Right lobe of liver (tissue), 6 donors: ENCODE data around the gene PODXL. TPM values are rescaled to one million over a fixed set of nuclear protein-coding genes. Genes with fewer than 3 reads are reported as not detected.

Source experiments
- ATAC-seq, 4 donors: fragments of 200-7000 bp; cut with Tn5 transposase; one replicate each; pipeline ENCODE4 v1.9.1; 2020; ENCODE audit warnings: mild to moderate bottlenecking in 4 of 4, moderate library complexity in 4 of 4
- DNase-seq, 3 donors: peaks; one replicate each; pipeline ENCODE4 v3.0.0-alpha.2; 2020
- H3K27ac ChIP-seq, 3 donors: fragments of 200-600 bp; one replicate each; pipeline ENCODE4 v1.8.0; 2022
- H3K27me3 ChIP-seq, 2 donors: fragments of 200-600 bp; one replicate each; pipeline ENCODE4 v1.8.0; 2022
- H3K36me3 ChIP-seq, 4 donors: fragments of 200-600 bp; sonication (generic) in 1 of 4; one replicate each; pipeline versions ENCODE4 v1.5.1 to v1.8.0; 2017 to 2022; ENCODE audit warnings: control low read depth in 1 of 4
- H3K4me1 ChIP-seq, 4 donors: fragments of 200-600 bp; sonication (generic) in 1 of 4; one replicate each; pipeline versions ENCODE4 v1.5.1 to v1.8.0; 2017 to 2022; ENCODE audit warnings: control low read depth in 1 of 4
- H3K4me3 ChIP-seq, 3 donors: fragments of 200-600 bp; one replicate each; pipeline ENCODE4 v1.8.0; 2022
- H3K9me3 ChIP-seq, 4 donors: fragments of 200-600 bp; sonication (generic) in 1 of 4; one replicate each; pipeline versions ENCODE4 v1.5.1 to v1.8.0; 2017 to 2022; ENCODE audit warnings: control low read depth in 1 of 4
- CTCF ChIP-seq, 4 donors: fragments of 200-600 bp in 3 of 4; fragments of 450-650 bp in 1 of 4; IDR thresholded peaks; one replicate each; pipeline versions ENCODE4 v1.5.1 to v1.8.0; 2016 to 2022; ENCODE audit warnings: antibody characterized with exemption in 4 of 4, mild to moderate bottlenecking in 2 of 4
- POLR2A ChIP-seq: fragments of 450-650 bp; IDR thresholded peaks from one replicate; pipeline ENCODE4 v1.6.1; 2017; ENCODE audit warnings: antibody characterized with exemption, mild to moderate bottlenecking
- WGBS: methylation state at CpG from one replicate; pipeline ENCODE4 v1.1.6; 2018; ENCODE audit warnings: low coverage, low lambda C conversion rate; ENCODE audit not compliant: insufficient coverage; ENCODE audit errors: missing lambda C conversion rate; 5-methylcytosine and 5-hydroxymethylcytosine counted together
- intact Hi-C, 2 donors: fragments of 100-400 bp; cut with DNase I; formaldehyde crosslinking; loops; one replicate each; pipeline versions ENCODE4 v1.11.2 to v1.14.1; 2022
- total RNA-seq, 6 experiments: library from RNA; depleted of rRNA in 2 of 6; stranded (reverse); fragments of >200 nt in 2 of 6; fragmentation: NEBNext Ultra II Directional in 3 of 6; extraction: Animal tissue kit (Norgen Biotek cat#: 25700) in 3 of 6; gene quantifications; one replicate each; pipeline versions ENCODE4 v1.1.0 to v1.2.4, GENCODE V29; 2016 to 2023
- donor health status: DM: no; HTN: yes; CAD: no.
- donor health status: DM: no; HTN: no; CAD: no.
- donor health status: DM: no; HTN: no; CAD: no.
- donor health status: DM: no; HTN: yes; CAD: no.
- donor health status: DM: no; HTN: yes; CAD: no.

PODXL gene
- total RNA-seq, 6 experiments from 2014 or later: 2.1 to 11.4 (median 3.4) TPM

- intact Hi-C loops: no loop called here
- no peak for TF ChIP-seq CTCF (IDR thresholded peaks at IDR 0.05)
- no peak for TF ChIP-seq POLR2A
- Histone ChIP-seq H3K36me3 (peaks cover 0 to 22% (median 11%) of the 10 kb centered on the region in 4 donors), H3K4me3 (no peak overlapping the region), H3K27me3 (no peaks in the 10 kb centered on the region), H3K27ac (no peak overlapping the region), H3K4me1 (no peaks in the 10 kb centered on the region), H3K9me3 (no peaks in the 10 kb centered on the region)
- ATAC-seq (no peak), DNase-seq (no peak)
- WGBS: 86% methylated on average over 3 of the region's 3 CpGs
Measured at GRCh38 chr7:131462059-131462458, 94.4 kb downstream of the PODXL start.

GRCh38 chr7:131459256-131459655 lies 97.2 kb downstream of the PODXL start:
- 100% methylated on average over 1 of the region's 1 CpG for WGBS
- ATAC-seq (no peak), DNase-seq (no peak)
- no peaks in the 10 kb centered on the region for H3K9me3 ChIP-seq
- no peaks in the 10 kb centered on the region for H3K27me3 ChIP-seq
- no peak overlapping the region for H3K4me3 ChIP-seq
- peaks cover 0 to 19% (median 4%) of the 10 kb centered on the region in 4 donors for H3K4me1 ChIP-seq
- no peak for TF ChIP-seq POLR2A
- no peak for TF ChIP-seq CTCF (IDR thresholded peaks at IDR 0.05)
- no peak overlapping the region for H3K27ac ChIP-seq
- intact Hi-C loops: no loop called here
- peaks cover 0 to 7% (median 2%) of the 10 kb centered on the region in 4 donors for H3K36me3 ChIP-seq

DNA sequence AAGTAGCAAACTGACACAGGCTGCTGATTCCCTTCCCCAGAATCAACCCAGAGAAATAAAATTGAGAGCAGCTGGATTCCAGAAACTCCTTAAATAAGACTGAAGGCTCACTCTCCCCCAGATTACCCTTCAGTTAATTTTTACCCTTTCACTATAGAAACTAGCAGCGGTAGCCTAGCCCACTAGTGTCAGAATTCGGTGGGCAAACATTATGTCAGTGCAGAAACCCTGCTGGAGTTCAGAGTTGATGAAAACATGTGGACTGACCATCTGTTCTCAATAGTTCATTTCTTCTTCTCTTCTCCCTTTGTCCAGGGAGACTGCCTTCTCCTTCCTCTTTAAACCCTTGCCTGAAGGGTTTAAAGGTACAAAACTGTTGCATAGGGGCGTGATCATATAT lies 100.1 kb downstream of the PODXL start:
- TF ChIP-seq CTCF (IDR thresholded peaks at IDR 0.05) (no peak), POLR2A (no peak)
- H3K4me3 ChIP-seq: no peak overlapping the region
- DNase-seq (no peak), ATAC-seq (no peak)
- H3K27me3 ChIP-seq: no peaks in the 10 kb centered on the region
- peaks cover 0 to 6% (median 0%) of the 10 kb centered on the region in 4 donors for H3K36me3 ChIP-seq
- H3K9me3 ChIP-seq: no peaks in the 10 kb centered on the region
- intact Hi-C loops: no loop called here
- H3K27ac ChIP-seq: no peak overlapping the region
- H3K4me1 ChIP-seq: peaks cover 0 to 28% (median 4%) of the 10 kb centered on the region in 4 donors
- 94% methylated on average over 3 of the region's 3 CpGs for WGBS

GRCh38 chr7:131455546-131455945 lies 100.9 kb downstream of the PODXL start:
- Histone ChIP-seq H3K4me3 (no peak overlapping the region), H3K27ac (peak overlapping the region in 1 of 3 donors; percentile 0), H3K4me1 (peaks cover 0 to 28% (median 4%) of the 10 kb centered on the region in 4 donors), H3K9me3 (no peaks in the 10 kb centered on the region), H3K36me3 (peaks cover 0 to 6% (median 0%) of the 10 kb centered on the region in 4 donors), H3K27me3 (no peaks in the 10 kb centered on the region)
- intact Hi-C loops: no loop called here
- DNase-seq (no peak), ATAC-seq (peak in 3 of 4 donors; percentile 47 to 67 (median 61))
- TF ChIP-seq POLR2A (no peak), CTCF (IDR thresholded peaks at IDR 0.05) (no peak)
- WGBS: 25% methylated on average over 7 of the region's 7 CpGs

- TF ChIP-seq CTCF (IDR thresholded peaks at IDR 0.05) (no peak), POLR2A (no peak)
- Histone ChIP-seq H3K4me3 (no peak overlapping the region), H3K36me3 (peaks cover 0 to 6% (median 0%) of the 10 kb centered on the region in 4 donors), H3K9me3 (no peaks in the 10 kb centered on the region), H3K27ac (peak overlapping the region in 1 of 3 donors; percentile 0), H3K27me3 (no peaks in the 10 kb centered on the region), H3K4me1 (peaks cover 0 to 28% (median 4%) of the 10 kb centered on the region in 4 donors)
- 49% methylated on average over 2 of the region's 2 CpGs for WGBS
- intact Hi-C loops: no loop called here
- DNase-seq: no peak
- peak in 3 of 4 donors; percentile 9 to 19 (median 15) for ATAC-seq
Measured at GRCh38 chr7:131455001-131455400, 101.4 kb downstream of the PODXL start.
